ENCODE results near the gene MPZL1.
"Not testable (repeated sequence)": the region's sequence is repeated elsewhere in the genome, so short reads cannot be mapped to it uniquely, and the experiment has no call there.

The MPZL1 gene

GRCh38 chr1:167826127-167826526 is 104.3 kb downstream of the MPZL1 start:
- H3K27ac ChIP-seq = no peak overlapping the region
- TF ChIP-seq ZFX (IDR thresholded peaks at IDR 0.05) = no peak

- no peak overlapping the region for H3K27ac ChIP-seq
- TF ChIP-seq ZFX (IDR thresholded peaks at IDR 0.05) = no peak
- TF ChIP-seq CTCF (conservative IDR thresholded peaks at IDR 0.05) = no peak
These were observed 108.1 kb downstream of the MPZL1 start for GRCh38 chr1:167829868-167830267.

- not testable (repeated sequence) for H3K27ac ChIP-seq
These were observed 108.9 kb downstream of the MPZL1 start for GRCh38 chr1:167830668-167831067.

- TF ChIP-seq ZFX (IDR thresholded peaks at IDR 0.05) = no peak
- no peak for TF ChIP-seq CTCF (conservative IDR thresholded peaks at IDR 0.05)
- no peak overlapping the region for H3K27ac ChIP-seq
These were observed 110.9 kb downstream of the MPZL1 start for GRCh38 chr1:167832693-167833092.

GRCh38 chr1:167833904-167834303 is 112.1 kb downstream of the MPZL1 start:
- no peak overlapping the region for H3K27ac ChIP-seq
- TF ChIP-seq CTCF (conservative IDR thresholded peaks at IDR 0.05) = no peak
- no peak for TF ChIP-seq ZFX (IDR thresholded peaks at IDR 0.05)

GRCh38 chr1:167836197-167836596 is 114.4 kb downstream of the MPZL1 start:
- no peak overlapping the region for H3K27ac ChIP-seq
- TF ChIP-seq CTCF (conservative IDR thresholded peaks at IDR 0.05) (no peak), ZFX (IDR thresholded peaks at IDR 0.05) (no peak)

GRCh38 chr1:167837326-167837725 is 115.5 kb downstream of the MPZL1 start:
- no peak for TF ChIP-seq ZFX (IDR thresholded peaks at IDR 0.05)
- no peak for TF ChIP-seq CTCF (conservative IDR thresholded peaks at IDR 0.05)
- H3K27ac ChIP-seq = no peak overlapping the region

GRCh38 chr1:167839009-167839408 is 117.2 kb downstream of the MPZL1 start:
- H3K27ac ChIP-seq = no peak overlapping the region
- TF ChIP-seq ZFX (IDR thresholded peaks at IDR 0.05) = no peak
- no peak for TF ChIP-seq CTCF (conservative IDR thresholded peaks at IDR 0.05)

All from C4-2B (cell line).